LoVo (cell line): Measurements from ENCODE around the gene PTK6.
A peak's percentile ranks its signal among the peaks of the same experiment; 100 is the strongest.

Experiments used
- DNase-seq: peaks from one replicate; pipeline ENCODE4 v3.0.0-alpha.2; 2016; ENCODE audit warnings: low spot score

Gene PTK6

DNA sequence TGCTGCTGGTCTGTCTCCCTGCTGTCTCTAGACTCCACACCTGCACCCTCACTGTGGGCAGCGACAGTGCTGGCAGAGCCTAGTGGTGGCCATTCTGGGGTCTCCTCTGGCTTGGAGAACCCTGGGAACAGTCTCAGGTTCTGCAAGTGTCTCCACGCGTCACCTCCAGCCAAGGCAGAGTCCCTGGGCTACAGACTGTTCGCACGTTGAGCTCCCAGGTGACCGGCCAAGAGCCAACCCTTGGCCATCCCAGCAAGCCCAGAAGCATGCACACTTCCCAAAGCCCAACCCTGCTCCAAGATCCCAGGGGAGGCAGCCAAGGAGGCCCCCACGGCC, 43.1 kb downstream of the PTK6 start:
- no peak for DNase-seq

DNA sequence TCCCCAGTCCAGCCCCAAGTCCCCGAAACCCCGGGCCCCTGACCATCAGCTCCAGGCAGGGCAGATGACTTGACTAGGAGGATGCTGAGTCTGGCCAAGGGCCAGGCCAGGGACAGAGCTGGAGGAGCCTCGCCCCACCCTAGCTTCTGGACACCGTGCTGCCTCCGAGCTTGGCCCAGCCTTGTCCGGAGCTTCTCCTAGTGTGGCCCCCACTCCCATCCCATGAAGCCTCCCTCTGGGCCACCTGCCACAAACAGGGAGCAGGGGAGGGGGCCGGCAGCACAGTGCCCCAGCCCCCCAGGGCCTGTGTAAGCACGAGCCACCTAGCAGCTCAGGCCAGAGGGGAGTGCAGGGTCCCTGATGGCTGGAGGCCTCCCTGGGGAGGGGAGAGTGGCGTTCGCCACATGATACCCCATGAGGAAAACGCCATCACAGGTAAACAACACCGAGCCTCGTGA, 43.6 kb downstream of the PTK6 start:
- DNase-seq: no peak

DNA sequence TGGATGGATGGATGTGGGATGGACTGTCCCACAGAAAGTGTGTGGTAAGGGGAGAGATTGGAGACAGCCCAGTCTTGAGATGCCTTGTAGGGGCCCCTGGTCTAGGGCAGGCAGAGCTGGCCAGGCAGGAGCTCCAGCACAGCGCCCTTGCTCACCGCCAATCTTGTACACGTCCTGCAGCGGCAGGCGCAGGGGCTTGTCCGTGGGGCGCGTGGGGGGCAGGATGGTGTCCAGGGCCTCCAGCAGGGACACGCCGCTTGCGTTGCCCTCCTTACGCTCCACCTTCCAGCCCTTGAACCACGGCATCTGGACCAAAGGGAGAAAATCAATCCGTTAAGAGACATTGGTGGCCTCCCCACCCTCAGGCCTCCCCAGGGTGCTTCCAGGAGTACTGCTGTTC, 44.2 kb downstream of the PTK6 start:
- DNase-seq: no peak

DNA sequence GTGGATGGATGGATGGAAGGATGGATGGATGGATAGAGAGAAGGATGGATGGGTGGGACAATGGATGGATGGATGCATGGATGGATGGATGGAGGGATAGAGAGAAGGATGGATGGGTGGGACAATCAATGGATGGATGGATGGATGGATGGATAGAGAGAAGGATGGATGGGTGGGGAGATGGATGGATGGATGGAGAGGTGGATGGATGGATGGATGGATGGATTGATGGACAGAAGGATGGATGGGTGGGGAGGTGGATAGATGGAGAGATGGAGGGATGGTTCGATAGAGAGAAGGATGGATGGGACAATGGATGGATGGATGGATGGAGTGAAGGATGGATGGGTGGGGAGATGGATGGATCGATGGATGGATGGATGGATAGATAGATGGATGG, 44.7 kb downstream of the PTK6 start:
- DNase-seq: no peak

DNA sequence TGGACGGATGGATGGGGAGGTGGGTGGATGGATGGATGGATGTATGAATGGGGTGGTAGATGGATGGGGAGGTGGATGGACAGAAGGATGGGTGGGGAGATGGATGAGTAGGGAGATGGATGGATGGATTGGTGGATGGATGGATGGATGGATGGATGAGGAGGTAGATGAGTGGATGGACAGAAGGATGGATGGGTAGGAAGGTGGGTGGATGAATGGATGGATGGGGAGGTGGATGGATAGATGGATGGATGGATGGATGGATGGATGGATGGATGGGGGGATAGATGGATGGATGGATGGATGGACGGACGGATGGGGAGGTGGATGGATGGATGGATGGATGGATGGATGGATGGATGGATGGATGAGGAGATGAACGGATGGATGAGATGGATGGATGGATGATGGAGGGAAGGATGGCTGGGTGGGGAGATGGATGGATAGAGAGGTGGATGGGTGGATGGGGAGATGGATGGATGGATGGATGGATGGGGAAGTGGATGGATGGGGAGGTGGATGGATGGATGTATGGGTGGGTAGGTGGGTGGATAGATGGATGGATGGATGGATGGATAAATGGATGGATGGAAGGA, 45.4 kb downstream of the PTK6 start:
- DNase-seq: no peak

DNA sequence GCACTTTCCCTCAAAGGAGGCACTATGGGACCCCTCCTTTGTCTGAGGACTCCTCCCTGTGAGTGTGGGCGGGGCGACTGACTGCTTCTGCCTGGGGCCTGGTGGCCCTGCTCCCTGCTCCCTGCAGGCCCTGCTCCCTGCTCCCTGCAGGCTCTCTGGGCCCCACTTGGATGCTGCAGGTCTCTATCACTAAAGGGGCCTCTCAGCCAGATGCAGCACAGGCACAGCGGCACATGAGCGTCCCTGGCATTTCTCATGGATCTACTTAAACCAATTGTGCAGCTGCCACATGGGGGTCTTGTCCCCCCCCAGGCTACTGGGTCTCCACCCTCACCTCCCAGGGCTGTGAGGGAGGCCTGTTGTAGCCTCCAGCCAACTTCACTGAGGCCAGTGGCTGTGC, 46.1 kb downstream of the PTK6 start:
- DNase-seq: no peak

DNA sequence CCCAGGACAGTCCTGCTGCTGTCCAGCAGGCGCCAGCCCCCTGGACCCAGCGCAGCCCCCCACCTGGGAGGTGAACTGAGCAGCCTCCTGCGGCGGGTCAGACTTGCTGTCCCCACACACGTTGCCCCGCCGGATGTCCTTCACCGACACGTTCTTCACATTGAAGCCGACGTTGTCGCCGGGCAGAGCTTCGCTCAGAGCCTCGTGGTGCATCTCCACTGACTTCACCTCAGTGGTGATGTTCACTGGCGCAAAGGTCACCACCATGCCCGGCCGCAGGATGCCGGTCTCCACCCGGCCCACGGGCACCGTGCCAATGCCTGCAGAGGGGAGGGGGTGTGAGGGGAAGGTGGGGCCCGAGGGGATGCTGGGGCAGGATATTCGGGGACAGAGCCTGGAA, 46.8 kb downstream of the PTK6 start:
- DNase-seq: no peak

DNA sequence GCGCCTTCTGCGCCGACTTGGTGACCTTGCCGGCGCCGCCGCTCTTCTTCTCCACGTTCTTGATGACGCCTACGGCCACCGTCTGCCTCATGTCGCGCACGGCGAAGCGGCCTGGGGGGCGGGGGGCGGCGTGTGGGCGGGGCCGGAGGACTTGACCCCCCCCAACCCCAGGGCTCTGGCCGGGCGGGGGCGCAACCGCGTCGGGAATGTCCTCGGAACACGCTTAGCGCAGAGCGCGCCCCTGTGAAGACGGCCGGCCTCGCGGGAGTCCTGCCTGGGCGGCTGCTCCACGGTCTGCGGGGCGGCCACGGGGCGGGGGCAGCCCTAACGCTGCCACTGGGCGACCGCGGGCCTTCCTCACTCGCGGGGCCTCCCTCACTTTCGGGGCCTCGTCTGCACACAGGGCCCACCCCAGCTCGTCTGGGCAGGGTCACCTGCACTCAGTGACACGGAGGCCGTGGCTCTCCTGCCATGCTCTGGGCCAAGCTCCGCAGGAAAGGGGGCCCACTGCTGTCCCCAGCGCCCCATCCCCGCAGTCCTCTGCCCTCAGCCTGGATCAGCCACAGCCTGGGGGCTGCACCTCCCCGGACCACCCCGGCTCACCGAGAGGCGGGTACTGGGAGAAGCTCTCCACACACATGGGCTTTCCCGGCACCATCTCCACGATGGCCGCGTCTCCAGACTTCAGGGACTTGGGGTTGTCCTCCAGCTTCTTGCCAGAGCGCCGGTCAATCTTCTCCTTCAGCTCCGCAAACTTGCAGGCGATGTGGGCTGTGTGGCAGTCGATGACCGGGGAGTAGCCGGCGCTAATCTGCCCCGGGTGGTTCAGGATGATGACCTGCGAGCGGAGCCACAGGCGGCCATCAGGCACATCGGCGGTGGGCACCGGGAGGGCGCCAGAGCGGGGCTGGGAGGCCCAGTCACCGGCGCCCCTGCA, 48.6 kb downstream of the PTK6 start:
- DNase-seq: no peak

DNA sequence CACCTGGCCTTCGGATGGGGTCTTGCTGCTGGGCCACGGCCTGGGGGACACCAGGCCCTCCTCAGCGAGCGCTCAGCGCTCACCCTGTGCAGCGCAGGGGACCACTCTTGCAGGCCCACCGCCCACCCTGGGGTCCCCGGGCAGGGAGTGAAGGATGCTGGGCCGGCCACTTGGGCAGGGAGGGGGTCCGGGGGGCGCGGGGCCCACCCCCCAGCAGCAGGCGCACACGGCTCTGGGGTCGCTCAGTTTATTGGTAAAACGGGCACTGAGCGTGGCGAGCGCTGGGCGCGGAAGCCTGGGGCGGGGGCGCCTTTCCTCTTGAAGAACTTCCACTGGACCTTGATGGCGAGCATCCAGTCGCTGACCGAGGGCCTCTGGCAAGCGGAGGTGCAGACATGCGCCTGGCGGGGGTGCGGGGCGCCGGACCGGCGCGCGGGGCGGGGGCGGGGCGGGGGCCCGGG, 49.4 kb downstream of the PTK6 start:
- no peak for DNase-seq

DNA sequence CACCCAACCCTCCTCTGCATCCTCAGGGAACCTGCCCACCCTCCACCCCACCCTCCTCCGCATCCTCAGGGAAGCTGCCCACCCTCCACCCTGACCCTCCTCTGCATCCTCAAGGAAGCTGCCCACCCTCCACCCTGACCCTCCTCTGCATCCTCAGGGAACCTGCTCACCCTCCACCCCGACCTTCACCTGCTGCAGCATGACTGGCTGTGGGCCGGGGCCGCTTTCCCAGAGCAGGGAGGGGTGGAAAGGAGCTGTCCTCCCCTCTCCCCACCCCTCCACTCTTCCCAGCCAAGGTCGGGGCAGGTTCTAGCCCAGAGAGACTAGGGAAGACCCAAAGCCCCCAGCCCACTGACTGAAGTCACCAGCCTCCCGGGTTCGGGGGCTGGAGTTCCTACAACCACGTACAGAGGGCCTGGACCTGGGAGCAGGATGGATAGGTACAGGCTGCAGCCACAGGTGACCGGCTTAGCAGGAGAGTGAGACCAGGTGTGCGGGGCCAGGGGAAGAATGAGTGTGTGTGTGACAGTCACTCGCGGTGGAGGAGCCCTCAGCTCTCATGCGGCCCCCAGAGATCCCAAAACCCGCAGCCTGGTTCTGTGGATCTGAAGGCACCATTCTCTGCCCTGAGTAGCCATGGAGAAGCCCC, 49.9 kb downstream of the PTK6 start:
- DNase-seq: no peak

DNA sequence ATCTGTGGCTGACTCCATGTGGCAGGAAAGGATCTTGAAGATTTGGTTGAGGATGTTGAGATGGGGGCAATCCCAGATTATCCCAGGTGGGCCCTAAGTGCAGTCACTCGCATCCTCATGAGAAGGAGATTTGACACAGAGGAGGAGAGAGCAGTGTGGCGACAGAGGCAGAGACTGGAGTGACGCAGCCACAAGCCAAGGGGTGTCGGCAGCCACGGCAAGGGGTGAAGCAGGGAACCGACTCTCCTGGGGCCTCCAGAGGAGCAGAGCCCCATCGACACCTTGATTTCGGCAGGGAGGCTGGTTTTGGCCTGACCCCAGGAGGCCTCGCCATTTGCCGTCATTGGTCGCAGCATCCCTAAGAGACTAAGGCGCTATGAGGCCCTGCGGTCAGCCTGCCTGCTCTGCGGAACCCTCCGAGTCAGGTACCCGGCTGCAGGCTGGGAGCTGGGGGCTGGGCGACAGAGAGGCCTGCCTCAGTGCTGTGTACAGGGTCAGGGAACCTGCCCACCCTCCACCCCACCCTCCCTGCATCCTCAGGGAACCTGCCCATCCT, 50.8 kb downstream of the PTK6 start:
- no peak for DNase-seq

DNA sequence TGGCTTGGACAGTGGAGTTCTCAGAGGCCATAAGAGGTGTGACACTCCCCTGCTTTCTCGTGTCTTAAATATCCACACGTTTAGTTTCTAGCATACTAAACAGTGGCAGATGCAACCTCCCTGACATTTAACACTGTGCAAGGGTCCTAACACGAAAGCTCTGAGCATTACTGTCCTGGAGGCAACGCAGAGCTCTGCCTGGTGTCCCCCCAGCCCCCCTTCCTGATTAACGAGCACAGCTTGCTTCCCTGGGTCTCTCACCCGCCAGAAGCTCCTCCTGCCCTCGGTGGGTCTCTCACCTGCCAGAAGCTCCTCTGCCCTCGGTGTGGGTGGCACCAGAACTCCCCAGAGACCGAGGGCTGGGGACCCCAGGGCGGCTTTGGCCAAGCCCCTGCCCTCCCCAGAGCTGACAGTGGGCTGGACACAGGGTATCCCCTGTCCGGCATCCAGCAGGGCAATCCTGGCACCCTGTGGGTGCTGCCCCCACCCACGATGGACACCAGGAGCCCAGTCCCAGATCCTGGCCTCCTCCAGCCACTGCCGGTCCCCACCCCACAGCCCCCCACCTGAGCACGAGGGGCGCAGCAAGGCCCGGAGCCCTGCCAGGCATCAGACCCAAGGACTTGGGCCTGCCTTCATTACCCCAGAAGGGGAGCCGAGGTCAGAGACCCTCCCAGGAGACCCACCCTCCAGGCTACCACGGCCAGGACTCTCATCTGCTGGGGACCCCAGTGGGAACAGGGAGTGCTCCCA, 52.3 kb downstream of the PTK6 start:
- no peak for DNase-seq

DNA sequence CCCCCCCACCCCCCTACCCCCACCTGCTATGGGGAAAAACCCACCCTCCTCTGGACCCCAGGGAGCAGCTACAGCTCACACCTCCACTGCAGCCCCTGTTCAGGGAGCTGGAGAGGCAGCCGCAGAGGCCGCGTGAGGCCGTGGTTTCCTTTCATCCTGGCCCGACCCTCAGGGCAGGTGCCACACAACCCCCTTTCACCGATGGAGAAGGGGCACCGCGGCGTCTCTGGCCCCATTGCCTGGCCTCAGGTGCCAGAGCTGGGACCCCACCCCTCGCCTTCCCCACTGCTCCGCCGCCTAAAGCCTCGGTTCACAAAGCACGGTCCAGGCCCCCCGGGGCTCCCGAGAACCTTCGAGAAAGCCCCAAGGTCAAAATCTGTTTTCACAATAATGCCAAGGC, 52.9 kb downstream of the PTK6 start:
- DNase-seq: no peak

DNA sequence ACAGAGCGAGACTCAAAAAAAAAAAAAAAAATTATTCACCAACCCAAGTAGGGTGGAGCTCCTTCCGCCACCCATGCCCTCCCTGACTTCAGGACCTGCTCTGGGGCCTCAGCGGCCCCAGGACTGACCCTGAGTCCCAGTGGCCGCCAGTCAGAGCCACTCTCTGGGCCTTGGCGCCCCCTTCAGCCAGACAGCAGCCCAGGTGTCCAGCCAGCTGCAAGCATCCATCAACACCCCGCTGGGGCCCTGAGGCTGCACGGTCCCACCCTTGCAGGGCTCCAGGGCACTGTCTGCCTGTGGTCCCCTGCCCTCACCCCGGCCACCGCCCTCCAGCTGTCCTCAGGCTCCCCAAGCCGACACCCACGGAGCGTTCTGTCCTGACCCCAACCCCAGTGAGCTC, 53.3 kb downstream of the PTK6 start:
- DNase-seq: no peak

DNA sequence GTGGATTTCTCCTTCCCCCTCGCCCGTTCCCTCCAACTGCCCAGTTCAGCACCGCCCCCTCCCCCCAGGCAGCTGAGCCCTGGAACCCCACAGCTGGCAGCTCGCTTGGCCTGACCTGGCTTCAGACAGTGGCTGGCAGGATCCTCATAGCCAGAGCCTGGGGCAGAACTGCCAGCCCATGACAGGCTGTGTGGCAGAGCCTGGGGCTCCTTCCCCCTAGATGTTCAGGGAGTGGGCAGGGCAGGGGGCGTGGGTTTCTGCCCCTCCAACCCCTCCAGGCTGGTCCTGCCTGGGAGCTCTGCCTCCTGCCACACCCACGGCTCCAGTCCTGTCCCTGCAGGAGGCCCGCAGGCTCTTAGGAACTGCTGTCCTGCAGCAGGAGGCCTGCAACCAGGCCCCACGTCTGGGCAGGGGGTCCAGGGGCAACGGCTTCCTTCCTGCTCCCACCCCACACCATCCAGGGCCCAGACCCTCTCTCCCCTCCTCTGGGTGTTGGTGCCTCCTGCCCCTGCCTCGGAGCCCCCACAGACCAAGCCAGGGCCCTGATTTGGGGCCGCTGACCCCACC, 55.1 kb downstream of the PTK6 start:
- DNase-seq: no peak

DNA sequence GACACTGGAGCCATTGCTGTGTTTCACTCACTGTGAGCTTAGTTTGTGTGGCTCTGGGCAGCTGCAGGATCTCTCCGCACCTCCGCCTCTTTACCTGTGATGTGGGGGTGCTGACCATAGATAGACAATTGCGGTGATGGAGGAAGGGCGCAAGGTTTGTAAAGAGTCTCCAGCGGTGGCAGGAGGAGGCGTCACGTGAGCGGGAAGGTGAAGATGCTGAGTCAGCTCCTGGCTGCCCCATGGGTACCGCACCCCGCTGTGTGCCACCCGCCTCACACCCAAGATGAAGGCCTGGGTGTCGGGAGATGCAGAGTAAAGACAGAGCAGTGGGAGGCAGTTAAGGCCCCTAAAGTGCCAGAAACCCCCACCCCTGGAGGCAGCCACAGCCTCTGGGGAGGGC, 55.7 kb downstream of the PTK6 start:
- no peak for DNase-seq

DNA sequence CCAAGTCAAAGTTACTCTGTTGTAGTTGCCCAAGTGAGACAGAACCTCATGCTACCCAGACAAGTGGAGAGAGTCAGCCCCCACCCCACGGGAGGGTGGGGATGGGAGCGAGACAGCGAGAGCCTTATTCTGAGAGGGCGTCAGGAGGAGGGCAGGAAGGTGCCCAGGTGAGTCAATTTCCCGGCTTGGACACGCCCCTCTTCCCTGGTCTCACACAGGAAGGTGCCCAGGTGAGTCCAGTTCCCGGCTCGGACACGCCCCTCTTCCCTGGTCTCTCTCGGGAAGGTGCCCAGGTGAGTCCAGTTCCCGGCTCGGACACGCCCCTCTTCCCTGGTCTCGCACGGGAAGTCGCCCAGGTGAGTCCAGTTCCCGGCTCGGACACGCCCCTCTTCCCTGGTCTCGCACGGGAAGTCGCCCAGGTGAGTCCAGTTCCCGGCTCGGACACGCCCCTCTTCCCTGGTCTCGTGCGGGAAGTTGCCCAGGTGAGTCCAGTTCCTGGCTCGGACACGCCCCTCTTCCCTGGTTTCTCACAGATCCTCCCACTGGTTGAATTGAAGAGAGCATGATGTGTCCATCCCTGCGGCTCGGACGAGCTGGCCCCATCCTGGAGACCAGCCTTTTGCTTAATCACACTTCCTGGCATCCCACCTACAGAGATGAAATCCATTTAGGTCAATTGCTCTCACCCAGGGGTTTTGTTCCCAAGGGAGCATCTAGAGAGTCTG, 57.3 kb downstream of the PTK6 start:
- DNase-seq: peak; percentile 42

DNA sequence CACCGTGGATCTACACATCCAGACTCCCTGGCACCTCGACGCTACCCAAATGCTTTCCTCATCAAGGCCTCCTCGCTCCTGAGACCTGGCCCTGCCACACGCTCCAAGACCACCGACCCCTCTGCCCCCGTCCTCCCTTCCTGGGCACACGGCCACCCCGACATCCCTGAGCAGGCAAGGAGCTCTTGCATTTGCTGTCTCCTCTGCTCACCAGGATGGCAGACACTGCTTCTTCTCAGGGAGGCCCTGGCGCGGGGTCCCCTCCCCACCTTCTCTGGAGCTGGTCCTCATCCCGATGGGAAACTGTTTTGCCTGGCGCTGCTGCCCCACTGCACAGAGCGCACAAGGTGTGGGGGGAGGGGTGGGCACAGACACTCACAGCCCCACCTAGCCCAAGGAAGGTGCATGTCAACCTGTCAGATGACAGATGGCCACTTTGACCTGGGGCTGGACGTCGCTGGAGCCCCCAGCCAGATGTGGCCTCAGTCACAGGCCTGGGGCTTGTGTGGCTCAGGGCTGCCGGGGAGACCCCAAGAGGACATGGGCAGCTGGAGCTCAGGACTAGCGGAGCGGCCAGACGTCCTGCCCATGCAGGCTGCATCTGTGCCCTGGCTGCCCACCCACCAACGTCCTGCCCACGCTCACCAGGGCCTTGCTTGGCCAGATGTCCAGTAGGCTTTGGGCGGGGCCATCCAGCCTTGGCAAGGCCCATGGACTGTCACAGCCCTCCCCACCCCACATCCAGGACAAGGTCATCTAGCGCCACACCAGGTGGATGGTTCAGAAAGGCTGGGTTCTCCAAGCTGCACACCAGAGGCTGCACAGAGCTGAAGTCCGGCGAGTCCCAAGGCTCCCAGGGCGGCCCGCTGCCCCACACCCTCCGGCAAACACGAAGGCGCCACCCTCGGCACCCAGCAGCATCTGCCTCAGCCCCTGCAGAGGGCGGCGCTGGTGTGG, 58.6 kb downstream of the PTK6 start:
- DNase-seq: no peak
